OCI-LY1 (cell line): ENCODE measurements around the gene CEP57L1.
"Not testable (repeated sequence)": the region's sequence is repeated elsewhere in the genome, so short reads cannot be mapped to it uniquely, and the experiment has no call there.

Experiments used
- H2AFZ ChIP-seq: fragments of 200-600 bp; sonication (generic), shearing (Covaris generic); 2 replicates; pipeline ENCODE4 v1.6.0; 2014; ENCODE audit warnings: antibody characterized with exemption, mild to moderate bottlenecking, low read length
- H3F3A ChIP-seq: fragments of 200-600 bp; sonication (generic), shearing (Covaris generic); 2 replicates; pipeline ENCODE4 v1.6.0; 2014; ENCODE audit warnings: mild to moderate bottlenecking, antibody characterized with exemption, low read length, moderate library complexity; ENCODE audit not compliant: insufficient read depth
- H3K27ac ChIP-seq: fragments of 200-600 bp; sonication (generic); 2 replicates; pipeline ENCODE4 v1.5.1; 2014; ENCODE audit warnings: low read length, mixed run types, mild to moderate bottlenecking, low read depth; ENCODE audit not compliant: poor library complexity, severe bottlenecking
- H3K27me3 ChIP-seq: fragments of 200-600 bp; sonication (generic); 2 replicates; pipeline ENCODE4 v1.6.0; 2014; ENCODE audit warnings: antibody characterized with exemption, mild to moderate bottlenecking, low read length, moderate library complexity; ENCODE audit not compliant: insufficient read depth
- H3K36me3 ChIP-seq: fragments of 200-600 bp; sonication (generic); 2 replicates; pipeline ENCODE4 v1.6.1; 2014; ENCODE audit warnings: mild to moderate bottlenecking, antibody characterized with exemption, low read length, moderate library complexity, mixed read lengths; ENCODE audit not compliant: insufficient read depth
- H3K4me1 ChIP-seq: fragments of 200-600 bp; sonication (generic); 2 replicates; pipeline ENCODE4 v1.5.1; 2014; ENCODE audit warnings: mild to moderate bottlenecking, low read length, moderate library complexity; ENCODE audit not compliant: insufficient read depth, severe bottlenecking
- H3K4me2 ChIP-seq: fragments of 200-600 bp; sonication (generic), shearing (Covaris generic); 2 replicates; pipeline ENCODE4 v1.6.1; 2014; ENCODE audit warnings: low read length
- H3K4me3 ChIP-seq: fragments of 200-600 bp; sonication (generic); 2 replicates; pipeline ENCODE4 v1.5.1; 2014; ENCODE audit warnings: low read length, low read depth, mild to moderate bottlenecking, mixed read lengths; ENCODE audit not compliant: poor library complexity, severe bottlenecking
- H3K79me2 ChIP-seq: fragments of 200-600 bp; shearing (Covaris generic); 2 replicates; pipeline ENCODE4 v1.6.1; 2016; ENCODE audit warnings: mixed run types, low read length, mixed read lengths; ENCODE audit not compliant: insufficient read depth
- H3K9ac ChIP-seq: fragments of 200-600 bp; sonication (generic), shearing (Covaris generic); 2 replicates; pipeline ENCODE4 v1.6.1; 2014; ENCODE audit warnings: mild to moderate bottlenecking, low read length, mixed read lengths
- H3K9me2 ChIP-seq: fragments of 200-600 bp; sonication (generic), shearing (Covaris generic); 2 replicates; pipeline ENCODE4 v1.6.1; 2014; ENCODE audit warnings: low read depth, mild to moderate bottlenecking, low read length, mixed read lengths
- H3K9me3 ChIP-seq: fragments of 200-600 bp; shearing (Covaris generic); 2 replicates; pipeline ENCODE4 v1.6.1; 2014; ENCODE audit warnings: low read length, mixed read lengths
- H4K20me1 ChIP-seq: fragments of 200-600 bp; sonication (generic), shearing (Covaris generic); 2 replicates; pipeline ENCODE4 v1.6.0; 2016; ENCODE audit warnings: mild to moderate bottlenecking, low read length; ENCODE audit not compliant: insufficient read depth
- CTCF ChIP-seq: fragments of 200-600 bp; sonication (generic), shearing (Covaris generic); IDR thresholded peaks from 2 replicates; pipeline ENCODE4 v1.5.1; 2017; ENCODE audit warnings: mild to moderate bottlenecking, antibody characterized with exemption, low read length, moderate library complexity, mixed read lengths
- EZH2 ChIP-seq: fragments of 200-600 bp; sonication (generic), shearing (Covaris generic); IDR thresholded peaks from 2 replicates; pipeline ENCODE4 v1.8.0; 2017; ENCODE audit warnings: borderline replicate concordance, mixed run types, mild to moderate bottlenecking, antibody characterized with exemption, low read length, moderate library complexity, mixed read lengths

CEP57L1 gene

GRCh38 chr6:109143191-109143590, 47.9 kb downstream of the CEP57L1 start:
- H3K36me3 ChIP-seq, result no peaks in the 10 kb centered on the region; the same call in 1 of the 2 replicates
- H3K4me2 ChIP-seq, result no peak overlapping the region

GRCh38 chr6:109148251-109148650, 52.9 kb downstream of the CEP57L1 start:
- not testable (repeated sequence) for H3K4me3 ChIP-seq, H3K4me1 ChIP-seq, H3K4me2 ChIP-seq, H3K79me2 ChIP-seq, H3K27me3 ChIP-seq, H3K27ac ChIP-seq, H3F3A ChIP-seq, H4K20me1 ChIP-seq, H3K9me3 ChIP-seq, H3K36me3 ChIP-seq, H3K9me2 ChIP-seq, H3K9ac ChIP-seq, H2AFZ ChIP-seq

More at GRCh38 chr6:109143191-109143590, 47.9 kb downstream of the CEP57L1 start:
- no peaks in the 10 kb centered on the region for H3K4me1 ChIP-seq
- H3K27ac ChIP-seq, result no peak overlapping the region
- TF ChIP-seq CTCF (no peak), EZH2 (no peak)
- no peaks in the 10 kb centered on the region for H3K9me2 ChIP-seq
- no peaks in the 10 kb centered on the region for H3K9me3 ChIP-seq
- H3K79me2 ChIP-seq, result no peaks in the 10 kb centered on the region
- no peaks in the 10 kb centered on the region for H3K27me3 ChIP-seq
- H3F3A ChIP-seq, result no peaks in the 10 kb centered on the region
- H3K9ac ChIP-seq, result no peak overlapping the region
- no peaks in the 10 kb centered on the region for H4K20me1 ChIP-seq
- no peak overlapping the region for H3K4me3 ChIP-seq
- no peak overlapping the region for H2AFZ ChIP-seq

GRCh38 chr6:109148716-109149115, 53.4 kb downstream of the CEP57L1 start:
- H3K27me3 ChIP-seq, H4K20me1 ChIP-seq, H3K79me2 ChIP-seq, H3K36me3 ChIP-seq, H3K9ac ChIP-seq, H3K4me1 ChIP-seq, H3F3A ChIP-seq, H3K27ac ChIP-seq, H3K9me3 ChIP-seq, H3K9me2 ChIP-seq, H3K4me2 ChIP-seq, H3K4me3 ChIP-seq, H2AFZ ChIP-seq: not testable (repeated sequence)

GRCh38 chr6:109153752-109154151, 58.4 kb downstream of the CEP57L1 start:
- no peak overlapping the region for H3K4me2 ChIP-seq
- H2AFZ ChIP-seq, result no peak overlapping the region
- 0 out of 2 replicates have a peak, but pooled peaks cover 4% of the 10 kb centered on the region for H3K9me3 ChIP-seq
- H3K36me3 ChIP-seq, result peaks cover 12% of the 10 kb centered on the region
- H3K9ac ChIP-seq, result no peak overlapping the region
- TF ChIP-seq EZH2 (no peak), CTCF (no peak)
- H3F3A ChIP-seq, result no peaks in the 10 kb centered on the region
- H4K20me1 ChIP-seq, result no peaks in the 10 kb centered on the region
- no peaks in the 10 kb centered on the region for H3K4me1 ChIP-seq
- no peak overlapping the region for H3K4me3 ChIP-seq
- H3K27ac ChIP-seq, result no peak overlapping the region
- no peaks in the 10 kb centered on the region for H3K79me2 ChIP-seq
- H3K27me3 ChIP-seq, result no peaks in the 10 kb centered on the region
- no peaks in the 10 kb centered on the region for H3K9me2 ChIP-seq
